ENCODE data around the gene WHRN. TPM values are rescaled to one million over a fixed set of nuclear protein-coding genes. Genes with fewer than 3 reads are reported as not detected.

WHRN gene
- total RNA-seq, 1 donor from 2014 or later, result 3.2 TPM

GRCh38 chr9:114511978-114512874 lies 7.0 kb upstream of the WHRN start:
- Mint-ChIP-seq H3K4me3 (ENCODE audit: unreplicated experiment) (no peak overlapping the region), H3K27me3 (ENCODE audit: unreplicated experiment) (no peaks in the 10 kb centered on the region), H3K27ac (ENCODE audit: unreplicated experiment) (no peak overlapping the region), H3K9me3 (ENCODE audit: unreplicated experiment) (peaks cover 2% of the 10 kb centered on the region), H3K36me3 (ENCODE audit: unreplicated experiment) (no peaks in the 10 kb centered on the region), H3K4me1 (ENCODE audit: low read depth, unreplicated experiment) (no peaks in the 10 kb centered on the region)
- TF ChIP-seq, protein P1, sequence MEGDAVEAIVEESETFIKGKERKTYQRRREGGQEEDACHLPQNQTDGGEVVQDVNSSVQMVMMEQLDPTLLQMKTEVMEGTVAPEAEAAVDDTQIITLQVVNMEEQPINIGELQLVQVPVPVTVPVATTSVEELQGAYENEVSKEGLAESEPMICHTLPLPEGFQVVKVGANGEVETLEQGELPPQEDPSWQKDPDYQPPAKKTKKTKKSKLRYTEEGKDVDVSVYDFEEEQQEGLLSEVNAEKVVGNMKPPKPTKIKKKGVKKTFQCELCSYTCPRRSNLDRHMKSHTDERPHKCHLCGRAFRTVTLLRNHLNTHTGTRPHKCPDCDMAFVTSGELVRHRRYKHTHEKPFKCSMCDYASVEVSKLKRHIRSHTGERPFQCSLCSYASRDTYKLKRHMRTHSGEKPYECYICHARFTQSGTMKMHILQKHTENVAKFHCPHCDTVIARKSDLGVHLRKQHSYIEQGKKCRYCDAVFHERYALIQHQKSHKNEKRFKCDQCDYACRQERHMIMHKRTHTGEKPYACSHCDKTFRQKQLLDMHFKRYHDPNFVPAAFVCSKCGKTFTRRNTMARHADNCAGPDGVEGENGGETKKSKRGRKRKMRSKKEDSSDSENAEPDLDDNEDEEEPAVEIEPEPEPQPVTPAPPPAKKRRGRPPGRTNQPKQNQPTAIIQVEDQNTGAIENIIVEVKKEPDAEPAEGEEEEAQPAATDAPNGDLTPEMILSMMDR (IDR thresholded peaks at IDR 0.05; ENCODE audit: partially characterized antibody, unreplicated experiment), result no peak
- DNase-seq, result no peak

DNA sequence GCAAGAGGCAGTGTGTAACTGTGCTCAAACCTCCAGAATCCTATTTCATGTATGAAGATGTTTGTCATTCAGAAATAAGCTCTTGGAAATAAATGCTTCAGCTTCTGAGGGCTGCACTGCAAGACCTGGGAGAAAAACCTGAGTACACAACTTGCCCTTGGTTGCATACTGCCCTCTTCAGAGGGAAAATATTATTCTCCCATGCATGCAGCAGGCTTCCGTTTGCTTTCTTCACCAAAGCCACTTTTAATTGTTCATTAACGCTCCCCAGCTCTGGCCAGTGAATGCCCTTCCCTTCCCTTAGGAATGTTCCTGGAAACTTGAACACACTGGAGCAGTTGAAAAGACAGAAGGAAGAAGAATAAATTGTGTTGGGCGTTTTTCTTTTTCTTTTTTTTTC lies 2.5 kb upstream of the WHRN start:
- no peaks in the 10 kb centered on the region for H3K4me1 Mint-ChIP-seq (ENCODE audit: low read depth, unreplicated experiment)
- peaks cover 3% of the 10 kb centered on the region for H3K9me3 Mint-ChIP-seq (ENCODE audit: unreplicated experiment)
- H3K27me3 Mint-ChIP-seq (ENCODE audit: unreplicated experiment), result no peaks in the 10 kb centered on the region
- H3K27ac Mint-ChIP-seq (ENCODE audit: unreplicated experiment), result no peak overlapping the region
- TF ChIP-seq, protein P1 (IDR thresholded peaks at IDR 0.05; ENCODE audit: partially characterized antibody, unreplicated experiment), result no peak
- no peaks in the 10 kb centered on the region for H3K36me3 Mint-ChIP-seq (ENCODE audit: unreplicated experiment)
- DNase-seq, result no peak
- no peak overlapping the region for H3K4me3 Mint-ChIP-seq (ENCODE audit: unreplicated experiment)

DNA sequence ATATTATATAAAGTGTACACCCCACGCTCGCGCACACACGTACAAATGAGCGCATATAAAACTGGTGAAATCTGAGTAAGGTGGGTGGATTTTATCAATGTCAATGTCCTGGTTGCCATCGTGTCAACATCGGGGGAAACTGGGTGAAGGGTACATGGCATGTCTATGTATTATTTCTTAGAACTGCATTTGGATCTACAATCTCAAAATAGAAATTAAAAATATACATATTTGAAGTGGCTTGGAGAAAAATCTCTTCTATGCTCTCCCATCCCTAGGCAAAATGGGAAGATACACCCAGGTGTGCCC lies 763 bp upstream of the WHRN start:
- TF ChIP-seq, protein P1 (IDR thresholded peaks at IDR 0.05; ENCODE audit: partially characterized antibody, unreplicated experiment), result no peak
- Mint-ChIP-seq H3K27me3 (ENCODE audit: unreplicated experiment) (no peaks in the 10 kb centered on the region), H3K4me3 (ENCODE audit: unreplicated experiment) (peak overlapping the region; percentile 95), H3K4me1 (ENCODE audit: low read depth, unreplicated experiment) (peaks cover 7% of the 10 kb centered on the region), H3K27ac (ENCODE audit: unreplicated experiment) (no peak overlapping the region), H3K36me3 (ENCODE audit: unreplicated experiment) (no peaks in the 10 kb centered on the region), H3K9me3 (ENCODE audit: unreplicated experiment) (peaks cover 5% of the 10 kb centered on the region)
- DNase-seq, result no peak

DNA sequence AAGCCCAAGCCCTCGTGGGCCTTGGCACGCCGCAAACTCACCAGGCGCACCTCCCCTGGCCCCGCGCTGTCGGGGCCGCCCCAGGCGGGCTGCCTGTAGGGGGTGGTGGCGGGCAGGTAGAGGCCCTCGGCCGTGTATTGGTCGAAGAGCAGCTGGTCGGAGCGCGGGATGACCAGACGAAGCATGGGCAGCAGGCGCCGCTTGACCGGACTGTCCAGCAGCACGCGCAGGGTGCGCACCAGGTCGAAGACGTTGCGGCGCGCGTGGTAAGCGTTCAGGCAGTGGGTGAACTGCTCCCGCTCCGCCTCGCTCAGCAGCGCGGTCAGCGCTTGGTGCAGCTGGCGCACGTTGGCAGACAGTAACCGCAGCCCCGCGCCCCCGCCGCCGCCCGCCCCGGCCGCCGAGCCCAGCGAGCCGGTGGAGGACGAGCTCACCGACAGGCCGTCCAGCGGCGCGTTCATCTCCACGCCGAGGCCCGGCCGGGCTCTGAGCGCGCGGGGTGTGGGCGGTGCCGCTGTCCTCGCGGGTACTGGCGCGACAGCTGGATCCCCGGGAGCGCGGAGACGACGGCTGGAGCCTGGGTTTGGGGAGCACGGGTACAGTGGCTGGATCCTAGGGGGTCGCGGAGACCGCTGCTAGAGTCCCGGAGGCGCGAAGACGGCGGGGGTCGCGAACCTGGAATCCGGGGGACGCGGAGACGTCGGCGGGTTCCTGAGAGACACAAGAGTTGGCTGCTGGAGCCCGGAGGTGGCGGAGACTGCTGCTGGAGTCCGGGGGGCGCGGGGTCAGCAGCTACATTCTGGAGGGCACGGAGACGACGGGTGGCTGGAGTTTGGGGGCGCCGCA lies 709 bp downstream of the WHRN start:
- peaks cover 14% of the 10 kb centered on the region for H3K4me1 Mint-ChIP-seq (ENCODE audit: low read depth, unreplicated experiment)

More for the DNA sequence above, 709 bp downstream of the WHRN start:
- peaks cover 2% of the 10 kb centered on the region for H3K27me3 Mint-ChIP-seq (ENCODE audit: unreplicated experiment)
- no peak overlapping the region for H3K27ac Mint-ChIP-seq (ENCODE audit: unreplicated experiment)
- H3K4me3 Mint-ChIP-seq (ENCODE audit: unreplicated experiment), result peak overlapping the region; percentile 83
- peak; percentile 73 for DNase-seq
- H3K36me3 Mint-ChIP-seq (ENCODE audit: unreplicated experiment), result no peaks in the 10 kb centered on the region
- peaks cover 5% of the 10 kb centered on the region for H3K9me3 Mint-ChIP-seq (ENCODE audit: unreplicated experiment)
- TF ChIP-seq, protein P1 (IDR thresholded peaks at IDR 0.05; ENCODE audit: partially characterized antibody, unreplicated experiment), result peak; percentile 42
